Measurements from ENCODE around the gene CENPL.
"Not testable (repeated sequence)": the region's sequence is repeated elsewhere in the genome, so short reads cannot be mapped to it uniquely, and the experiment has no call there.

CENPL gene

DNA sequence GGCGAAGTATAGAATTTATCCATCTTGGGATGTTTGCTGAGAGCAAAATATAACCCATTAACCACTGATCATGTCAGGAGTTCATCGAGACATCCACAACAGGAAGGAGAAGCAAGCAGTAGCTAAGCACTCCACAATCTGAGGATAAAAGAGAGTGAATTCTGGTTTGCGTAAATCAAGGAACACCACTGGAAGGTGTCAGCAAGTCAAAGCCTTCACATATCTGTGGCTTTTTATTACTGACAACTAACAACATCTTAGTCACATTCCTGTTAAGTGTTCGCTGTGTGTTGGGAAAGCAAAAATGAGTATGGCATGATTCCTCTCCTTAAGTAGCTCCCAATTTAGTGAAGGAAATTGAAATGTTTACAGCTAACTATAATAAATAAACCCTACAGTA, 44.7 kb downstream of the CENPL start:
- DNase-seq: no peak
- TF ChIP-seq, protein P1, sequence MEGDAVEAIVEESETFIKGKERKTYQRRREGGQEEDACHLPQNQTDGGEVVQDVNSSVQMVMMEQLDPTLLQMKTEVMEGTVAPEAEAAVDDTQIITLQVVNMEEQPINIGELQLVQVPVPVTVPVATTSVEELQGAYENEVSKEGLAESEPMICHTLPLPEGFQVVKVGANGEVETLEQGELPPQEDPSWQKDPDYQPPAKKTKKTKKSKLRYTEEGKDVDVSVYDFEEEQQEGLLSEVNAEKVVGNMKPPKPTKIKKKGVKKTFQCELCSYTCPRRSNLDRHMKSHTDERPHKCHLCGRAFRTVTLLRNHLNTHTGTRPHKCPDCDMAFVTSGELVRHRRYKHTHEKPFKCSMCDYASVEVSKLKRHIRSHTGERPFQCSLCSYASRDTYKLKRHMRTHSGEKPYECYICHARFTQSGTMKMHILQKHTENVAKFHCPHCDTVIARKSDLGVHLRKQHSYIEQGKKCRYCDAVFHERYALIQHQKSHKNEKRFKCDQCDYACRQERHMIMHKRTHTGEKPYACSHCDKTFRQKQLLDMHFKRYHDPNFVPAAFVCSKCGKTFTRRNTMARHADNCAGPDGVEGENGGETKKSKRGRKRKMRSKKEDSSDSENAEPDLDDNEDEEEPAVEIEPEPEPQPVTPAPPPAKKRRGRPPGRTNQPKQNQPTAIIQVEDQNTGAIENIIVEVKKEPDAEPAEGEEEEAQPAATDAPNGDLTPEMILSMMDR (IDR thresholded peaks at IDR 0.05; ENCODE audit: low read depth, low read length, missing control alignments): no peak
- in situ Hi-C loops (cut with HindIII; ENCODE audit: low pct_ligation_motif_present, low sequenced_read_pairs): no loop called here
- peaks cover 17% of the 10 kb centered on the region for H3K36me3 ChIP-seq (replicated peaks)
- no peak overlapping the region for H3K4me3 ChIP-seq (ENCODE audit: low read depth, low read length)
- H3K27ac ChIP-seq: no peak overlapping the region
- H3K27me3 ChIP-seq (replicated peaks): no peaks in the 10 kb centered on the region

DNA sequence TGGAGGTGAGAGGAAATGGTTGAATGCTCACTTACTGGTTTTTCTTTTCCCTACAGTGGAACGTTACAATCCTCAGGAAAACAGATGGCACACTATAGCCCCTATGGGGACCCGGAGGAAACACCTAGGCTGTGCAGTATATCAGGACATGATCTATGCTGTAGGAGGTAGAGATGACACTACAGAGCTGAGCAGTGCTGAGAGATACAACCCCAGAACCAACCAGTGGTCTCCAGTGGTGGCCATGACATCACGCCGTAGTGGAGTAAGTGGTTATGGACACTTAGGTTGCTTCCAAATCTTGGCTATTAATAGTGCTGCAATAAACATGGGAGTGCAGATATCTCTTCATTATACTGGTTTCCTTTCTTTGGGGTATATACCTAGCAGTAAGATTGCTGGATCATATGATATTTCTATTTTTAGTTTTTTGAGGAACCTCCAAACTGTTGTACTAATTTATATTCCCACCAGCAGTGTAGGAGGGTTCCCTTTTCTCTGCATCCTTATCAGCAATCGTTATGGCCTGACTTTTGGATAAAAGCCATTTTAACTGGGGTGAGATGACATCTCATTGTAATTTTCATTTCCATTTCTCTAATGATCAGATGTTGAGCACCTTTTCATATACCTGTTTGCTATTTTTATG, 49.0 kb downstream of the CENPL start:
- H3K27me3 ChIP-seq (replicated peaks): no peaks in the 10 kb centered on the region
- no peak overlapping the region for H3K4me3 ChIP-seq (ENCODE audit: low read depth, low read length)
- H3K36me3 ChIP-seq (replicated peaks): peaks cover 10% of the 10 kb centered on the region
- in situ Hi-C loops (cut with HindIII; ENCODE audit: low pct_ligation_motif_present, low sequenced_read_pairs): no loop called here
- TF ChIP-seq, protein P1 (IDR thresholded peaks at IDR 0.05; ENCODE audit: low read depth, low read length, missing control alignments): no peak
- H3K27ac ChIP-seq: no peak overlapping the region
- no peak for DNase-seq

DNA sequence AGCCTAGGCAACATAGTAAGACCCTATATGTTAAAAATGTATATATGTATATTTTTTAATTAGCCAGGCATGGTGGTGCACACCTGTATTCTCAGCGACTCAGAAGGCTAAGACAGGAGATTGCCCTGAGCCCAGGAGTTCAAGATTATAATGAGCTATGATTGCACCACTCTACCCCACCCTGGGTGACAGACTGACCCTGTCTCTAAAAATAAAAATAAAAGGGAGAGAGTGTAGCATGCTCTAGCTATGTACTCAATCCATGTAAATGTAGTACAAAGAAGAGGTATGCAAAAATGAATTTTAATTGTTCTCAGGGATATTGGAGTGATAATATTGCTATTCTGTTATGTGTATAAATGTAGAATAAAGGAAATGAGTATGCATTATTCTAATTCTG, 53.1 kb downstream of the CENPL start:
- no peak for DNase-seq
- peaks cover 6% of the 10 kb centered on the region for H3K36me3 ChIP-seq (replicated peaks)
- TF ChIP-seq, protein P1 (IDR thresholded peaks at IDR 0.05; ENCODE audit: low read depth, low read length, missing control alignments): no peak

GRCh38 chr1:173770330-173770729, 54.4 kb downstream of the CENPL start:
- in situ Hi-C loops (cut with HindIII; ENCODE audit: low pct_ligation_motif_present, low sequenced_read_pairs); DNase-seq; H3K4me3 ChIP-seq (ENCODE audit: low read depth, low read length); H3K36me3 ChIP-seq (replicated peaks); H3K27ac ChIP-seq; H3K27me3 ChIP-seq (replicated peaks): not testable (repeated sequence)

More for the DNA sequence above, 53.1 kb downstream of the CENPL start:
- Histone ChIP-seq H3K27ac (no peak overlapping the region), H3K4me3 (ENCODE audit: low read depth, low read length) (no peak overlapping the region), H3K27me3 (replicated peaks) (no peaks in the 10 kb centered on the region)
- in situ Hi-C loops (cut with HindIII; ENCODE audit: low pct_ligation_motif_present, low sequenced_read_pairs): no loop called here

DNA sequence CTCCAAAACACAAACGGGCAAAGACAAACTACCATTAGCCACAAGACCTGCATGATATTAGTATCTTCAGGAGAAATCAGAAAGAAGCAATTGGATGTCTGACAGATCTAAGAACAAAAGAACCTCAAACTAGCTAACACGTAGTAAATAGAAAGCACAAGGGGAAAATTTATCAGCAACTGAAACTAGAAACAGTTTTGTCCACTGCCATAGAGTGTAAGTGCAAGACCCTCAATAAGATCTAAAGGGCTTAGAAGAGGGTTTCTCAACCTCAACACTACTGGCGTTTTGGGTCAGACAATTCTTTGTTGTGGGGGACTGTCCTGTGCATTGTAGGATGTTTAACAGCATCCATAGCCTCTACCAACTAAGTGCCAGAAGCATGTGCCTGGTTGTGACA, 55.9 kb downstream of the CENPL start:
- in situ Hi-C loops (cut with HindIII; ENCODE audit: low pct_ligation_motif_present, low sequenced_read_pairs): no loop called here
- no peak for DNase-seq
- H3K27me3 ChIP-seq (replicated peaks): no peaks in the 10 kb centered on the region
- TF ChIP-seq, protein P1 (IDR thresholded peaks at IDR 0.05; ENCODE audit: low read depth, low read length, missing control alignments): no peak
- H3K36me3 ChIP-seq (replicated peaks): no peaks in the 10 kb centered on the region
- H3K4me3 ChIP-seq (ENCODE audit: low read depth, low read length): no peak overlapping the region
- H3K27ac ChIP-seq: no peak overlapping the region

DNA sequence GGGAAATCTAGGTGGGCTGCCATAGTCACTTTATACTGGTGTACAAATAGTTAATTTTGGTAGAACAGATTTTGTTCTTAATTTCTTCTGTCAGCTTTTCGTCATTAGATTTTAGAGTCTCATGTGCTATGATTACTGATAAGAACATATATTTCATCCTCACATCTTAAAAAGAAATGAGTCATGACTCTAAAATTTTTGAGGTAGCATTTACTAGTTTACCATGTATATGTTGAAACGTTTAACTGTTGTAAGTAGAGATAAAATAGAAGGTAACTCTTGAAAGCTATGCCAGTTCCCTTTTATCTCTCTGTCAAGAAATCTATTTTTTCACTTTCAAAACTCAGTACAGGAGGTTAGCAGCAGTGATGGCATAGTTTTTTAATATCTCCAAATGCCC, 56.5 kb downstream of the CENPL start:
- H3K36me3 ChIP-seq (replicated peaks): no peaks in the 10 kb centered on the region
- in situ Hi-C loops (cut with HindIII; ENCODE audit: low pct_ligation_motif_present, low sequenced_read_pairs): no loop called here
- H3K27ac ChIP-seq: no peak overlapping the region
- no peak for DNase-seq
- TF ChIP-seq, protein P1 (IDR thresholded peaks at IDR 0.05; ENCODE audit: low read depth, low read length, missing control alignments): no peak
- H3K4me3 ChIP-seq (ENCODE audit: low read depth, low read length): no peak overlapping the region
- no peaks in the 10 kb centered on the region for H3K27me3 ChIP-seq (replicated peaks)

DNA sequence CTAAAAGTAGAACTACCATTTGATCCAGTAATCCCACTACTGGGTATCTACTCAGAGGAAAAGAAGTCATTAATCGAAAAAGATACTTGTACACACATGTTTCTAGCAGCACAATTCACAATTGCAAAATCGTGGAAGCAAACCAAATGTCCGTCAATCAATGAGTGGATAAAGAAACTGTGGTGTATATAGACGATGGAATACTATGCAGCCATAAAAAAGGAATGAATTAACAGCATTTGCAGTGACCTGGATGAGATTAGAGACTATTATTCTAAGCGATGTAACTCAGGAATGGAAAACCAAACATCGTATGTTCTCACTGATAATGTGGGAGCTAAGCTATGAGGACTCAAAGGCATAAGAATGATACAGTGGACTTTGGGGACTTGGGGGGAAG, 60.4 kb downstream of the CENPL start:
- H3K4me3 ChIP-seq (ENCODE audit: low read depth, low read length); H3K27ac ChIP-seq; DNase-seq; H3K27me3 ChIP-seq (replicated peaks); H3K36me3 ChIP-seq (replicated peaks); in situ Hi-C loops (cut with HindIII; ENCODE audit: low pct_ligation_motif_present, low sequenced_read_pairs): not testable (repeated sequence)
